Stimulated activated CD4-positive, alpha-beta T cell treated with anti-CD3 and anti-CD28 coated beads, Interleukin-1b, Interleukin-23, amount 100 ng/mL, for 4 hours (primary cell): ENCODE data around the gene ZCCHC18.
"Not testable (repeated sequence)": the region's sequence is repeated elsewhere in the genome, so short reads cannot be mapped to it uniquely, and the experiment has no call there.

Source experiments
- DNase-seq, 2 donors: peaks; one replicate each; pipeline ENCODE4 v3.0.0-alpha.2; 2020; ENCODE audit warnings: low read depth in 2 of 2

Gene ZCCHC18

GRCh38 chrX:104112326-104112951 lies at the start of gene ZCCHC18:
TSS of gene ZCCHC18 (plus strand) at chrX:104112523. CDS start at chrX:104114112, 1,589 bp downstream.
- peak in 1 of 2 donors; percentile 18 for DNase-seq

GRCh38 chrX:104062636-104063035 lies 49.7 kb upstream of the ZCCHC18 start:
- not testable (repeated sequence) for DNase-seq

- not testable (repeated sequence) for DNase-seq
Observed at GRCh38 chrX:104075778-104076445, 36.4 kb upstream of the ZCCHC18 start, which contains the start of gene TMSB15C. TSS of gene TMSB15C (minus strand) at chrX:104076236.

- not testable (repeated sequence) for DNase-seq
Observed at GRCh38 chrX:104077854-104078253, 34.5 kb upstream of the ZCCHC18 start.

- no peak for DNase-seq
Observed at GRCh38 chrX:104084063-104084462, 28.3 kb upstream of the ZCCHC18 start.

GRCh38 chrX:104084534-104085277 lies 27.6 kb upstream of the ZCCHC18 start:
- no peak for DNase-seq

- no peak for DNase-seq
Observed at GRCh38 chrX:104085477-104085876, 26.8 kb upstream of the ZCCHC18 start.

GRCh38 chrX:104085919-104086318 lies 26.4 kb upstream of the ZCCHC18 start:
- DNase-seq, result no peak

- peak in 1 of 2 donors; percentile 40 for DNase-seq
Observed at GRCh38 chrX:104098151-104098808, 14.0 kb upstream of the ZCCHC18 start.

GRCh38 chrX:104098919-104099318 lies 13.4 kb upstream of the ZCCHC18 start:
- no peak for DNase-seq

GRCh38 chrX:104104676-104105075 lies 7.6 kb upstream of the ZCCHC18 start:
- DNase-seq, result no peak

- DNase-seq, result no peak
Observed at GRCh38 chrX:104105330-104106262, 6.7 kb upstream of the ZCCHC18 start.

GRCh38 chrX:104108955-104109354 lies 3.4 kb upstream of the ZCCHC18 start:
- DNase-seq, result no peak

- not testable (repeated sequence) for DNase-seq
Observed at GRCh38 chrX:104110491-104111240, 1.7 kb upstream of the ZCCHC18 start.

- peak; percentile 23 for DNase-seq
Observed at GRCh38 chrX:104113222-104113965, 1.1 kb downstream of the ZCCHC18 start.

- no peak for DNase-seq
Observed at GRCh38 chrX:104117759-104118158, 5.4 kb downstream of the ZCCHC18 start.

- DNase-seq, result no peak
Observed at GRCh38 chrX:104118765-104119164, 6.4 kb downstream of the ZCCHC18 start.

- no peak for DNase-seq
Observed at GRCh38 chrX:104122829-104123228, 10.5 kb downstream of the ZCCHC18 start.

GRCh38 chrX:104126856-104127255 lies 14.5 kb downstream of the ZCCHC18 start:
- no peak for DNase-seq
